HG02938 (cell line): Measurements from ENCODE around the gene TBC1D23.
"Not testable (repeated sequence)": the region's sequence is repeated elsewhere in the genome, so short reads cannot be mapped to it uniquely, and the experiment has no call there.

Experiments used
- ATAC-seq: cut with Tn5 transposase; IDR thresholded peaks from one replicate; pipeline ENCODE4 v1.9.1; 2021; ENCODE audit warnings: mild to moderate bottlenecking, moderate library complexity; ENCODE audit not compliant: unreplicated experiment

The TBC1D23 gene

DNA sequence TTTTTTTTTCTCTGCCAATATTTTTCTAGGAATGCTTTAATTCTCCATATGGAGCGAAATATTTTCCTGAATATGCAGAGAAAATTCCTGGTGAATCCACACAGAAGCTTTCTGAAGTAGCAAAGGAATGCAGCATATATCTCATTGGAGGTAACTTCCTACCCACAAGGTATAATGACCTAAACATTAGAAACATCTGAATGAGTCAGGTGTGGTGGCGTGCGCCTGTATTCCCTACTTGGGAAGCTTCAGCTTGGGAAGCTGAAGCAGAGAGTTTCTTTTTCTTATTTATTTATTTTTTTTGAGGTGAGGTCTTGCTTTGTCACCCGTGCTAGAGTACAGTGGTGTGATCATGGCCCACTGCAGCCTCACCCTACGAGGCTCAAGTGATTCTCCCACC, 79.0 kb downstream of the TBC1D23 start:
- ATAC-seq: no peak

GRCh38 chr3:100340527-100340926, 79.7 kb downstream of the TBC1D23 start:
- ATAC-seq: no peak

GRCh38 chr3:100348727-100349126, 87.9 kb downstream of the TBC1D23 start:
- no peak for ATAC-seq

GRCh38 chr3:100351770-100352169, 91.0 kb downstream of the TBC1D23 start:
- ATAC-seq: not testable (repeated sequence)

- ATAC-seq: no peak
These were observed 91.8 kb downstream of the TBC1D23 start for GRCh38 chr3:100352296-100353231.

DNA sequence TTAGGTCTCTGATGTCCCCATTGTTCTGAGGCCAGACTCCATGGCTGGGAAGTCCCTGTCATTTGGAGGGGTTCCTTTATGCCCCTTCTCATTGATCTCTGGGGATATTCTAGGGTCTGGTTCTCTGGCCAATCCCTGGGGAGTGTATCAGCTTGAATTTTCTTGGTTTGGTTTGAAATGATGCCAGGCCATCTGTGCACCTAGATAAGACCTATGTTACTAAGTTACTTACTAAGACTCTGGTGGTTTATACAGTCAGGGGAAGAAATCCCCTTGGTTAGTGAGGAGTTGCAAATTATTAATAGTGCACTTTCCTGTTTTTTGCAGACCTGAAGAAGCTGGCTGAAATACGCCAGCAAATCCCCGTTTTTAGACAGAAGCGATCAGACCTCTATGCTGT, 94.1 kb downstream of the TBC1D23 start:
- no peak for ATAC-seq

GRCh38 chr3:100358413-100358812, 97.6 kb downstream of the TBC1D23 start:
- no peak for ATAC-seq

DNA sequence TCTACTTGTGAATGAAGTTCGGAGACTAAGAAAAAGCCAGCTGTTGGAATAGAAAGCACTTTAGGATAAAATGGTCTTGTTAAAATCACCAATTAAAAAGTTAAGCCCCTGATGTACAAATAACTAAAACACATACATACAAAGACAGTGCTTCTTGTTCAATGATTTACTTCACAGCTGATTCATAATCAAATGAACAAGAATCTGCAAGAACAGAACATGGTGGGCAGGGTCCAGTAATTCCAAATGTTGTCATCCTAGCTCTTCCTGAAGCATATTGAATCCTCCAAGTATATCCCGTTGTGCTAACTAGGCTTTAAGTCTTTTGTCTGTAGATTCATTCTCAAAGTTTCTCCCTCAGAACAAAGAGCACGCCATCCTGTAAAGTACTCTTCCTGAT, 98.2 kb downstream of the TBC1D23 start:
- ATAC-seq: no peak

DNA sequence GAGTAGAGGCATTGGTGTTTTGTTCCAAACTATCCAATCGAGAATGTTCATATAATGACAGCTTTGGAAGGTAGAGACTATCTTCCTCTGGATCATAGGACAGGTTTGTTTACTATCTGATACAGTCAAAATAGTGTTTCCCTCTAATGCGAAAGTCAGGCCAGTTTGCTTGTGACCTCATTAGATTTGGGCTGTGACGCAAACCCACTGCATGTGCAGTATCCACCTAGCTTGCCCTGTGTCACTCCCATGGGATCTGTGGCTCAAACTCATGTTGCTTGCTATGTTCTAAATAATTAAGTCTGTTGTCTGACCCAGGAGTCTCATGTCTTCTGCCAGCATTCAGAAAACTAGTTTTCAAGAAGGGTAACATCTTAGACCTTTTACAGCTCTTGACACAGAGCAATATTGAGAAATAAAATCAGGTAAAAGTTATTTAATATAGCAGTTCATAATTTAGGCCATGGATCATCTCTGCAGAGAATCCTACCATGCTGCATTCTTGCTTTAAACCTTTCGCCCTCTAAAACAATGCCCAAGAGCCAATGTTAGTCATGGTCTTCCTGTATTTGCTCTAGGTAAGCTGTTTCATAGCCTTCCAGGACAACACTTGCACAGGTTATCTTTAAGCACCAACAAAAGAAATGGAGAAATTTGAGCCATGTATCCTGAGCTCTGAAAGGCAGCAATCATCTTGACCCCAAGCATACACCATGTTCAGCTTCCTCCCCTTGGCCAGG, 100.1 kb downstream of the TBC1D23 start:
- ATAC-seq: no peak

GRCh38 chr3:100361897-100362296, 101.1 kb downstream of the TBC1D23 start:
- ATAC-seq: no peak

- no peak for ATAC-seq
These were observed 103.6 kb downstream of the TBC1D23 start for GRCh38 chr3:100364421-100364820.

- no peak for ATAC-seq
These were observed 105.6 kb downstream of the TBC1D23 start for GRCh38 chr3:100366424-100366823.

GRCh38 chr3:100368441-100368840, 107.6 kb downstream of the TBC1D23 start:
- no peak for ATAC-seq

GRCh38 chr3:100370756-100371155, 110.0 kb downstream of the TBC1D23 start:
- no peak for ATAC-seq

DNA sequence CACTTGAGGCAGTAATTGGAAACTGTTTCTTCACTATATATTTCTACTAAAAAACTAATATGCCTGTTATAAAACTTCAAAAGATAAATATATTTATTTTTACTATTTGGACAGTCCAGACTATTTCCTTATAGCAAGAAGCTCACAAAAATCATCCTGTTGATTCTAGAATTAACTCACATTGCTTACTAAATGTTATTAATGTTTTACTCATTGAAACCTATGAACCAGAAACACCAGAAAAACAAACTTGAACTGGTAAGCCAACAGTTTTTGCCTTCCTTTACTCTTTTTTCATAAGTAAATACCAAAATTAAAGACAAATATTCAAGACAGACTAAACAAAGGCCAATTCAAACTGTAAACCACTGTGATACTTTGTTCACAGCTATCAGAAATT, 113.7 kb downstream of the TBC1D23 start:
- no peak for ATAC-seq
